ENCODE results near the gene SMURF2.

The SMURF2 gene

GRCh38 chr17:64502021-64502420 lies 160.1 kb downstream of the SMURF2 start:
- TF ChIP-seq CTCF (IDR thresholded peaks at IDR 0.05; ENCODE audit: control insufficient read depth, insufficient read depth, low read depth, low read length, missing control alignments): no peak
- H3K4me3 ChIP-seq (ENCODE audit: control insufficient read depth, low read depth, low read length): no peak overlapping the region
- no peak for DNase-seq (ENCODE audit: low read depth)

- no peak for DNase-seq (ENCODE audit: low read depth)
- no peak for TF ChIP-seq CTCF (IDR thresholded peaks at IDR 0.05; ENCODE audit: control insufficient read depth, insufficient read depth, low read depth, low read length, missing control alignments)
- H3K4me3 ChIP-seq (ENCODE audit: control insufficient read depth, low read depth, low read length): no peak overlapping the region
Measured at GRCh38 chr17:64500862-64501765, 161.0 kb downstream of the SMURF2 start.

- no peak for DNase-seq (ENCODE audit: low read depth)
- H3K4me3 ChIP-seq (ENCODE audit: control insufficient read depth, low read depth, low read length): no peak overlapping the region
- no peak for TF ChIP-seq CTCF (IDR thresholded peaks at IDR 0.05; ENCODE audit: control insufficient read depth, insufficient read depth, low read depth, low read length, missing control alignments)
Measured at GRCh38 chr17:64500487-64500859, 161.6 kb downstream of the SMURF2 start.

GRCh38 chr17:64499805-64500486 lies 162.2 kb downstream of the SMURF2 start:
- TF ChIP-seq CTCF (IDR thresholded peaks at IDR 0.05; ENCODE audit: control insufficient read depth, insufficient read depth, low read depth, low read length, missing control alignments): no peak
- no peak for DNase-seq (ENCODE audit: low read depth)
- no peak overlapping the region for H3K4me3 ChIP-seq (ENCODE audit: control insufficient read depth, low read depth, low read length)

GRCh38 chr17:64498308-64499203 lies 163.6 kb downstream of the SMURF2 start:
- DNase-seq (ENCODE audit: low read depth): no peak
- no peak overlapping the region for H3K4me3 ChIP-seq (ENCODE audit: control insufficient read depth, low read depth, low read length)
- TF ChIP-seq CTCF (IDR thresholded peaks at IDR 0.05; ENCODE audit: control insufficient read depth, insufficient read depth, low read depth, low read length, missing control alignments): no peak

GRCh38 chr17:64497565-64498035 lies 164.5 kb downstream of the SMURF2 start:
- TF ChIP-seq CTCF (IDR thresholded peaks at IDR 0.05; ENCODE audit: control insufficient read depth, insufficient read depth, low read depth, low read length, missing control alignments): no peak
- no peak for DNase-seq (ENCODE audit: low read depth)
- H3K4me3 ChIP-seq (ENCODE audit: control insufficient read depth, low read depth, low read length): peak overlapping the region; percentile 78
